Trophoblast cell (in vitro differentiated cells and primary cell): ENCODE measurements around the gene NKX6-2. TPM values are rescaled to one million over a fixed set of nuclear protein-coding genes. Genes with fewer than 3 reads are reported as not detected.

ENCODE experiments used
- DNase-seq, 2 donors: peaks; one replicate each; pipeline ENCODE4 v3.0.0-alpha.2; 2016
- H2AFZ ChIP-seq: 2 replicates; pipeline ENCODE4 v1.6.1; 2013; ENCODE audit warnings: low read length, moderate library complexity, mild to moderate bottlenecking; ENCODE audit not compliant: insufficient read depth, poor library complexity
- H2AK5ac ChIP-seq: 2 replicates; pipeline ENCODE4 v1.6.1; 2013; ENCODE audit warnings: mild to moderate bottlenecking, low read length
- H2BK120ac ChIP-seq: 2 replicates; pipeline ENCODE4 v1.6.1; 2013; ENCODE audit warnings: low read length, mild to moderate bottlenecking, moderate library complexity; ENCODE audit not compliant: insufficient read depth, poor library complexity
- H2BK12ac ChIP-seq: 2 replicates; pipeline ENCODE4 v1.6.1; 2013; ENCODE audit warnings: mild to moderate bottlenecking, low read length, moderate library complexity
- H2BK5ac ChIP-seq: 2 replicates; pipeline ENCODE4 v1.6.1; 2013; ENCODE audit warnings: low read length, low read depth, moderate library complexity, mild to moderate bottlenecking; ENCODE audit not compliant: poor library complexity
- H3K14ac ChIP-seq: 2 replicates; pipeline ENCODE4 v1.6.1; 2013; ENCODE audit warnings: mild to moderate bottlenecking, low read length
- H3K18ac ChIP-seq: 2 replicates; pipeline ENCODE4 v1.6.1; 2013; ENCODE audit warnings: mild to moderate bottlenecking, low read length
- H3K23ac ChIP-seq: 2 replicates; pipeline ENCODE4 v1.6.1; 2013; ENCODE audit warnings: low read length
- H3K27ac ChIP-seq: 2 replicates; pipeline ENCODE4 v1.5.1; 2013; ENCODE audit warnings: low read depth, mild to moderate bottlenecking, inconsistent platforms, low read length, moderate library complexity
- H3K27me3 ChIP-seq: 2 replicates; pipeline ENCODE4 v1.6.1; 2013; ENCODE audit warnings: inconsistent platforms, mild to moderate bottlenecking, low read length, moderate library complexity; ENCODE audit not compliant: insufficient read depth
- H3K36me3 ChIP-seq, 2 experiments: 1 replicate in 1 of 2; 2 replicates in 1 of 2; pipeline ENCODE4 v1.6.1; 2013; ENCODE audit warnings: low read length in 2 of 2, mild to moderate bottlenecking in 2 of 2, moderate library complexity in 1 of 2; ENCODE audit not compliant: insufficient read depth in 2 of 2, control insufficient read depth in 1 of 2
- H3K4ac ChIP-seq: 2 replicates; pipeline ENCODE4 v1.6.1; 2013; ENCODE audit warnings: low read depth, mild to moderate bottlenecking, low read length, moderate library complexity
- H3K4me1 ChIP-seq, 2 experiments: 1 replicate in 1 of 2; 2 replicates in 1 of 2; pipeline ENCODE4 v1.6.1; 2013; ENCODE audit warnings: low read length in 2 of 2, mild to moderate bottlenecking in 2 of 2, moderate library complexity in 1 of 2; ENCODE audit not compliant: insufficient read depth in 2 of 2, control insufficient read depth in 1 of 2
- H3K4me2 ChIP-seq: 2 replicates; pipeline ENCODE4 v1.6.1; 2013; ENCODE audit warnings: inconsistent platforms, mild to moderate bottlenecking, low read length, moderate library complexity
- H3K4me3 ChIP-seq: 2 replicates; pipeline ENCODE4 v1.5.1; 2013; ENCODE audit warnings: mild to moderate bottlenecking, low read depth, low read length, inconsistent platforms
- H3K79me1 ChIP-seq: one replicate; pipeline ENCODE4 v1.6.1; 2013; ENCODE audit warnings: low read length
- H3K79me2 ChIP-seq: 2 replicates; pipeline ENCODE4 v1.6.1; 2013; ENCODE audit warnings: low read length, mild to moderate bottlenecking; ENCODE audit not compliant: control insufficient read depth, insufficient read depth, poor library complexity
- H3K9ac ChIP-seq: 2 replicates; pipeline ENCODE4 v1.6.1; 2013; ENCODE audit warnings: mild to moderate bottlenecking, low read length
- H3K9me3 ChIP-seq: 2 replicates; pipeline ENCODE4 v1.6.1; 2013; ENCODE audit warnings: low read depth, mild to moderate bottlenecking, control low read depth, inconsistent platforms, low read length; ENCODE audit not compliant: insufficient read depth
- H4K12ac ChIP-seq: 2 replicates; pipeline ENCODE4 v1.6.1; 2013; ENCODE audit warnings: low read depth, mild to moderate bottlenecking, low read length, moderate library complexity
- H4K8ac ChIP-seq: 2 replicates; pipeline ENCODE4 v1.6.1; 2013; ENCODE audit warnings: low read depth, mild to moderate bottlenecking, low read length, moderate library complexity
- H4K91ac ChIP-seq: one replicate; pipeline ENCODE4 v1.6.1; 2013; ENCODE audit warnings: low read depth, mild to moderate bottlenecking, low read length, moderate library complexity
- WGBS: extraction: QIAGEN DNeasy Blood & Tissue Kit; methylation state at CpG from one replicate; pipeline ENCODE4 v1.1.7; 2013; ENCODE audit warnings: missing lambda C conversion rate; ENCODE audit not compliant: insufficient read length, insufficient coverage; ENCODE audit errors: extremely low coverage; 5-methylcytosine and 5-hydroxymethylcytosine counted together
- polyA plus RNA-seq: library from polyadenylated mRNA; stranded (reverse); fragments of 200-250 nt; gene quantifications from 2 replicates; pipeline ENCODE4 v1.2.3, GENCODE V29; 2013

Gene NKX6-2
- 0.01 TPM in 1 of 2 replicates, not detected in the other for polyA plus RNA-seq

DNA sequence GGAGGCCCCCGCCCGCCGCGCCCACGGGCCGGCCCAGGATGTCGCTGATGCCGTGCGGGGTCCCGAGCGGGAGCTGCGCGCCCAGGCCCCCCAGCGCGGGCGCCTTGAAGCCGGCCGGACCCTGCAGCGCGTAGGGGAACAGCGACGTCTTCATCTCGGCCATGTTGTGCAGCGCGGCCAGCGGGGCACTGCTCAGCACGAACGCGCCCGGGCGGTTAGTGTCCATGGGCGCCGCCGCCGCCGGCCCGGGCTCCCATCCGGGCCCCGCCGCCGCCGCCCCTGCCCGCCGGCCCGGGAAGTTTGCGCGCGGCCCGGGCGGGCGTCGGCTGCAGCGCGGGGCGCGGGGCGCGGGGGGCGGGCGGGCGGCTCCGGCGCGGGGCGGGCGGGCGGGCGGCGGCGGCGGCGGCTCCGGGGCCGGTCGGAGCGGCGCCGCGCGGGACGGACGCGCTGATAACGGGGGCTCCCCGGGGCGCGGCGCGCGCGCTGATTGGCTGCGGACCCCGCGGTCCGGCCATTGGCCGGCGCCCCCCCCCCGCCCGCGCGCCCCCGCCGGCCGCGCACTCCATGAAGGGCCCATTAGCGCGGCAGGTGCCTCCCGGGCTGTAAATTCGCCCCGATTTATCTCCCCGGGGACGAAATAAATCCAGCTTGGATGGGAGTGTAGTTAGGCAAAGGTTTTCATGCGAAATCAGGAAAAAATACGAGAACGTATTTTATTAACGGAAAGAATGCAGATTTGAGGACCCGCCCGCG, at the start of gene NKX6-2:
Gene NKX6-2 (minus strand): TSS at position 425 of the 753 bp plus-strand sequence. CDS start 199 bp downstream, at position 226.
- no peak within 1 kb of the TSS for H4K12ac ChIP-seq
- H3K23ac ChIP-seq, result no peak within 1 kb of the TSS
- no peak within 1 kb of the TSS for H3K9ac ChIP-seq
- H2BK120ac ChIP-seq, result no peak within 1 kb of the TSS
- H2BK5ac ChIP-seq, result no peak within 1 kb of the TSS
- H3K4me1 ChIP-seq, result peaks cover 9 to 12% of the 10 kb centered on the region in 2 experiments
- H3K4ac ChIP-seq, result no peak within 1 kb of the TSS
- no peak within 1 kb of the TSS for H2BK12ac ChIP-seq
- no peak within 1 kb of the TSS for H4K8ac ChIP-seq
- peak within 1 kb of the TSS; percentile 40 for H3K4me3 ChIP-seq
- H3K18ac ChIP-seq, result no peak within 1 kb of the TSS
- no peak within 1 kb of the TSS for H4K91ac ChIP-seq
- peak within 1 kb of the TSS; percentile 48 for H3K4me2 ChIP-seq
- no peak within 1 kb of the TSS for H3K14ac ChIP-seq
- H2AK5ac ChIP-seq, result no peak within 1 kb of the TSS
- no peak within 1 kb of the TSS for H3K27ac ChIP-seq
- no peak for DNase-seq
- H3K36me3 ChIP-seq, result peaks cover 6 to 10% of the 10 kb centered on the region in 2 experiments
- peaks cover 73% of the 10 kb centered on the region for H3K27me3 ChIP-seq
- H2AFZ ChIP-seq, result no peak within 1 kb of the TSS
- WGBS, result no CpG with 5 or more reads among the region's 119 CpGs
- no peaks in the 10 kb centered on the region for H3K79me2 ChIP-seq
- peaks cover 18% of the 10 kb centered on the region for H3K9me3 ChIP-seq
- H3K79me1 ChIP-seq, result no peaks in the 10 kb centered on the region

DNA sequence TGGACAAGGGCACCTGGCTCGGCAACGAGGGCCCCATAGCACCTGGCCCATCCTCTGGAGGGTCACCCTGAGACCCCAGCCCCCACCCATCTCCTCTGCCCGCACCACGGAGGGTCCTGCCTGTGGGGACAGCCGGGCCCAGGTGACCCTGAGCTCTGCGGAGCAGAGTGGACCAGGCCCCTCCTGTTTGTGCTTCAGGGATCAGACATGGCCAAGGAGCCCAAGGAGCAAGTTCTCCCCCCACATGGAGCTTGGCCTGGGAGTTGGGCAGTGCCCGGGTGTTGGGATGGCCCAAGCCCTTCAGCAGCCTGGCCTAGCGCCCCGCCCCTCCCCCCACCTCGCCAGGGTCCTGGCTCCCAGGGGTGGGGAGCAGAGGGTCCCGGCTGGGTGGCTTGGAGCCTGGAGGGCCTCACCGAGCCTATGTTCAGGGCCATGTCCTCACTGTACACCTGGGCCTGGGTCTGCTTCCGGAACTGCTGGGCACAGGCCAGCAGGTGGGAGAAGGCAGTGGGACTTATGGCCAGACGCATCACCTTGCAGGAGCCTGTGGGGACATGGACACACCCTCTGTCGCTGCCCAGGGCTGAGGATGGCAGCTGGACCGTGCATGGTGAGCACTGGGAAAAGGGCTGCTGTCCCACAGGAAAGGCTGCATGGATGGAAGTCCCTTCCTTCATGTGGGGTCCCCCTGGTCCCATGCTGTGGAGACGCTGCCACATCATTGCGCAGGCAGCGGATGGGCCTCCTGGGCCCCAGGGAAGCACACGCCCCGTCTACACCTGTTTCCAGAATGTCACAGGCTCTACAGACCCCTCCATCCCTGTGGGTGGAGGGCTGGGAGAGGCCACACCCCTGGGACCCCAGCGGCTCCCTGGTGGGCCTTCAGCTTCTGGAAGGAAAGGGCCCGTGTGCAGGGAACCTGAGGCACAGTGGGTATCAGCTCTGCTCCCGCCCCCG, 49.2 kb upstream of the NKX6-2 start:
- Histone ChIP-seq H2BK12ac (no peak overlapping the region), H2BK5ac (no peak overlapping the region), H2BK120ac (no peak overlapping the region), H4K12ac (no peak overlapping the region), H3K4me2 (no peak overlapping the region), H3K79me1 (no peaks in the 10 kb centered on the region), H3K9me3 (peaks cover 9% of the 10 kb centered on the region), H3K4me3 (no peak overlapping the region), H3K4ac (no peak overlapping the region), H3K18ac (no peak overlapping the region), H3K9ac (no peak overlapping the region), H3K4me1 (no peaks in the 10 kb centered on the region), H3K79me2 (no peaks in the 10 kb centered on the region), H3K36me3 (no peaks in the 10 kb centered on the region), H3K14ac (no peak overlapping the region), H4K8ac (no peak overlapping the region), H3K23ac (no peak overlapping the region), H4K91ac (no peak overlapping the region), H2AFZ (no peak overlapping the region), H3K27ac (no peak overlapping the region), H2AK5ac (no peak overlapping the region), H3K27me3 (no peaks in the 10 kb centered on the region)
- WGBS, result no CpG with 5 or more reads among the region's 25 CpGs
- no peak for DNase-seq

DNA sequence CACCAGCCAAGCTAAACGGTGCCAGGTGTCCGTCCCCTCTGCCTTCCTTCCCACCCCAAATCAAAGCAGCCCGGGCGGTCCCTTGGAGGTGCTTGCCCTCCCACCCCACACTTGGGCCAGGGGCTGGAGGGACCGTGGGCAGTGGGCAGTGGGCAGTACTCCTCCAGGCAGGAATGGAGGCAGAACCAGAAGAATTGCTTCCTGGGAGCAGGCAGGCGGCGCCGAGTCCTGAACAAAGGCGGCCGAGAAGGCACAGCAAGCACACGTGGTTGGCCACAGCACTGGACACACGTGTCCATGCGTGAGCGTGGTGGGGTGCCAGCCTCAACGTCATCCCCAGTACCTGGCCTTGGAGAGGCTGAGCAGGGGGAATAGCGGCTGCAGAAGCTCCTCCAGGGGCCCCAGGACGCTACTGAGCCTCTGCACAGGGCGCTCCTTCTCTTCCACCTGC, 48.4 kb upstream of the NKX6-2 start:
- Histone ChIP-seq H3K27me3 (no peaks in the 10 kb centered on the region), H3K4ac (no peak overlapping the region), H2AFZ (no peak overlapping the region), H2BK120ac (no peak overlapping the region), H3K9me3 (peaks cover 9% of the 10 kb centered on the region), H3K36me3 (no peaks in the 10 kb centered on the region), H3K27ac (no peak overlapping the region), H3K4me3 (no peak overlapping the region), H3K79me1 (no peaks in the 10 kb centered on the region), H2BK12ac (no peak overlapping the region), H2AK5ac (no peak overlapping the region), H3K23ac (no peak overlapping the region), H4K91ac (no peak overlapping the region), H3K14ac (no peak overlapping the region), H4K8ac (no peak overlapping the region), H2BK5ac (no peak overlapping the region), H3K79me2 (no peaks in the 10 kb centered on the region), H3K4me1 (no peaks in the 10 kb centered on the region), H3K18ac (no peak overlapping the region), H3K4me2 (no peak overlapping the region), H4K12ac (no peak overlapping the region), H3K9ac (no peak overlapping the region)
- no CpG with 5 or more reads among the region's 18 CpGs for WGBS
- DNase-seq, result no peak

DNA sequence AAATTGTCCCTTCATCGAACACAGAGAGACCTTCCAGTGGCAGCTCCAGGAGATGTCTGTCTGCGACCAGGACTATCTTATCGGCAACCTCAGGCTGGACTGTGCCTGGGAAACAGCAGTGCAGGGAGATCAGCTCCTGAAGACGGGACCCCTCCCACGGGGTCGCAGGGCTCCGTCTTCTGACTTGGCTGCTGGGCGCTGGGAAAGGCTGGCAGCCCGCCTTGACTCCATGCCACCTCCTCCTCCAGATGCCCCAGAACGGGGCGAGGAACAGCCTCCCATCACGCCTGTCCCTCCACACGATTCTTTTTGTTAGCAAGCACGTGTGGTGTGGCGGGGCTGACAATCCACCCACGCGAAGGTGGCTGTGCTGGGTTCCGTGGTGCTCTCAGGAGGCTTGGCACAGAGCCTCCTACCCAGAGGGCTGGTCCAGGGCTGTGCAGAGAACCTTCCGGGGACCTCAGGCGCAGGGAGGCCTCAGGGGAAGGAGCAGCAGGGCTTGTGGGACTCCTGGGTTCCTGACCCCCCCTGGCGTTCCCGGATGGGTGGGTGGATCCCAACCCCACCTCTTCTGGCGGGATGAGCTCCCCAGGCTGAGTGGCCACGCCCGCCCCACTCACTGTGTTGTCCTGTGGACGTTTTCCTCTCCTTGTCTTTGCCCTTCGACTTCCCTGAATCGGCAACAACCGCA, 47.6 kb upstream of the NKX6-2 start:
- DNase-seq, result no peak
- no peak overlapping the region for H3K4me3 ChIP-seq
- H3K79me1 ChIP-seq, result no peaks in the 10 kb centered on the region
- H3K4me1 ChIP-seq, result no peaks in the 10 kb centered on the region
- no peak overlapping the region for H3K27ac ChIP-seq
- no peak overlapping the region for H3K14ac ChIP-seq
- H3K27me3 ChIP-seq, result no peaks in the 10 kb centered on the region
- H3K9ac ChIP-seq, result no peak overlapping the region
- WGBS, result no CpG with 5 or more reads among the region's 29 CpGs
- no peak overlapping the region for H2AK5ac ChIP-seq
- H4K8ac ChIP-seq, result no peak overlapping the region
- H3K36me3 ChIP-seq, result no peaks in the 10 kb centered on the region
- no peak overlapping the region for H3K18ac ChIP-seq
- H3K9me3 ChIP-seq, result peaks cover 11% of the 10 kb centered on the region
- H3K4ac ChIP-seq, result no peak overlapping the region
- H2BK120ac ChIP-seq, result no peak overlapping the region
- H2BK12ac ChIP-seq, result no peak overlapping the region
- H3K23ac ChIP-seq, result no peak overlapping the region
- H2AFZ ChIP-seq, result no peak overlapping the region
- no peak overlapping the region for H4K91ac ChIP-seq
- no peak overlapping the region for H3K4me2 ChIP-seq
- H2BK5ac ChIP-seq, result no peak overlapping the region
- H4K12ac ChIP-seq, result no peak overlapping the region
- H3K79me2 ChIP-seq, result no peaks in the 10 kb centered on the region
